ENCODE results near the gene FXYD6. TPM values are rescaled to one million over a fixed set of nuclear protein-coding genes. Genes with fewer than 3 reads are reported as not detected.

Gene FXYD6
- total RNA-seq, 2 experiments from 2014 or later, result not detected

GRCh38 chr11:117830674-117831351 is 45.6 kb downstream of the FXYD6 start:
- Histone ChIP-seq H3K79me2 (ENCODE audit: insufficient read depth, low read depth, low read length) (no peaks in the 10 kb centered on the region), H2AFZ (ENCODE audit: low read length) (no peak overlapping the region), H3K36me3 (ENCODE audit: insufficient read depth, low read length) (no peaks in the 10 kb centered on the region), H3K9me2 (ENCODE audit: insufficient read depth, low read length) (no peaks in the 10 kb centered on the region), H3K4me1 (ENCODE audit: insufficient read depth, low read length, poor library complexity, severe bottlenecking) (no peaks in the 10 kb centered on the region), H3K27ac (ENCODE audit: low read depth, low read length, poor library complexity, severe bottlenecking) (no peak overlapping the region), H3K4me2 (ENCODE audit: low read length) (no peak overlapping the region), H3K4me3 (ENCODE audit: low read depth, low read length, poor library complexity, severe bottlenecking) (no peak overlapping the region), H3K9me3 (ENCODE audit: low read length) (no peaks in the 10 kb centered on the region), H4K20me1 (ENCODE audit: insufficient read depth, low read length) (no peaks in the 10 kb centered on the region)
- ChIA-PET CTCF (ENCODE audit: unreplicated experiment) (no interaction called here), POLR2A (no interaction called here)
- intact Hi-C loops (cut with micrococcal nuclease; ENCODE audit: unreplicated experiment), result no loop called here
- TF ChIP-seq EZH2phosphoT487 (IDR thresholded peaks at IDR 0.05; ENCODE audit: borderline replicate concordance, low read depth, low read length), result no peak
- no peak for TF ChIP-seq CTCF (conservative IDR thresholded peaks at IDR 0.05; ENCODE audit: low read length)
- no peak for DNase-seq (ENCODE audit: low spot score)
- no TSS peak for BruUV-seq (replicated peaks)

DNA sequence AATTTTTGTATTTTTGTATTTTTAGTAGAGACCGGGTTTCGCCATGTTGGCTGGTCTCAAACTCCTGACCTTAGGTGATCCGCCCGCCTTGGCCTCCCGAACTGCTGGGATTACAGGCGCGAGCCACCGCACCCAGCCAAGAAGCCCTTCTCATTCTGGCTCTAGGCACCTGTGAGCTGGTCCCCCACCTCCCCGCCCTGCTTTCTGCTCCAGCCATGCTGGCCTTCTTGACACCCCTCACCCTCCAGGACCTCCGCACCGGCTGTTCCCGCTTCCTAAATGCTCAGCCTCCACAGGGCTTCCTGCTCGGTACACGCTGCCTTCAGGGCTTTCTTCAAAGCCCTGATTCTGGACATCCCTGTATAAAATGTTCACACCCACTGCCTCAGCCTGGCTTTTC is 46.4 kb downstream of the FXYD6 start:
- Histone ChIP-seq H3K27ac (ENCODE audit: low read depth, low read length, poor library complexity, severe bottlenecking) (no peak overlapping the region), H3K4me2 (ENCODE audit: low read length) (no peak overlapping the region), H3K9me2 (ENCODE audit: insufficient read depth, low read length) (no peaks in the 10 kb centered on the region), H4K20me1 (ENCODE audit: insufficient read depth, low read length) (no peaks in the 10 kb centered on the region), H3K4me3 (ENCODE audit: low read depth, low read length, poor library complexity, severe bottlenecking) (no peak overlapping the region), H3K36me3 (ENCODE audit: insufficient read depth, low read length) (no peaks in the 10 kb centered on the region), H3K4me1 (ENCODE audit: insufficient read depth, low read length, poor library complexity, severe bottlenecking) (no peaks in the 10 kb centered on the region), H2AFZ (ENCODE audit: low read length) (no peak overlapping the region), H3K79me2 (ENCODE audit: insufficient read depth, low read depth, low read length) (no peaks in the 10 kb centered on the region), H3K9me3 (ENCODE audit: low read length) (no peaks in the 10 kb centered on the region)
- TF ChIP-seq CTCF (conservative IDR thresholded peaks at IDR 0.05; ENCODE audit: low read length), result no peak
- TF ChIP-seq EZH2phosphoT487 (IDR thresholded peaks at IDR 0.05; ENCODE audit: borderline replicate concordance, low read depth, low read length), result no peak
- POLR2A ChIA-PET, result no interaction called here
- intact Hi-C loops (cut with micrococcal nuclease; ENCODE audit: unreplicated experiment), result no loop called here
- CTCF ChIA-PET (ENCODE audit: unreplicated experiment), result no interaction called here
- no TSS peak for BruUV-seq (replicated peaks)
- DNase-seq (ENCODE audit: low spot score), result no peak

GRCh38 chr11:117829369-117829725 is 47.1 kb downstream of the FXYD6 start:
- BruUV-seq (replicated peaks), result no TSS peak
- TF ChIP-seq EZH2phosphoT487 (IDR thresholded peaks at IDR 0.05; ENCODE audit: borderline replicate concordance, low read depth, low read length) (no peak), CTCF (conservative IDR thresholded peaks at IDR 0.05; ENCODE audit: low read length) (no peak)
- no peak overlapping the region for H2AFZ ChIP-seq (ENCODE audit: low read length)

More at GRCh38 chr11:117829369-117829725, 47.1 kb downstream of the FXYD6 start:
- Histone ChIP-seq H3K9me2 (ENCODE audit: insufficient read depth, low read length) (no peaks in the 10 kb centered on the region), H3K36me3 (ENCODE audit: insufficient read depth, low read length) (no peaks in the 10 kb centered on the region), H3K79me2 (ENCODE audit: insufficient read depth, low read depth, low read length) (no peaks in the 10 kb centered on the region), H3K4me1 (ENCODE audit: insufficient read depth, low read length, poor library complexity, severe bottlenecking) (no peaks in the 10 kb centered on the region), H3K4me2 (ENCODE audit: low read length) (no peak overlapping the region), H3K9me3 (ENCODE audit: low read length) (no peaks in the 10 kb centered on the region), H3K27ac (ENCODE audit: low read depth, low read length, poor library complexity, severe bottlenecking) (no peak overlapping the region), H4K20me1 (ENCODE audit: insufficient read depth, low read length) (no peaks in the 10 kb centered on the region), H3K4me3 (ENCODE audit: low read depth, low read length, poor library complexity, severe bottlenecking) (no peak overlapping the region)
- intact Hi-C loops (cut with micrococcal nuclease; ENCODE audit: unreplicated experiment), result no loop called here
- ChIA-PET CTCF (ENCODE audit: unreplicated experiment) (no interaction called here), POLR2A (no interaction called here)
- no peak for DNase-seq (ENCODE audit: low spot score)

Data from OCI-LY7 (cell line).